Liver (tissue), 9 donors: ENCODE results near the gene CCDC30. TPM values are rescaled to one million over a fixed set of nuclear protein-coding genes. Genes with fewer than 3 reads are reported as not detected.

Experiments used
- DNase-seq: peaks from one replicate; pipeline ENCODE4 v3.0.0-alpha.2; 2017; ENCODE audit warnings: low spot score
- H3K27ac ChIP-seq, 2 donors: one replicate each; pipeline ENCODE4 v1.7.0; 2013; ENCODE audit warnings: inconsistent platforms in 2 of 2, low read length in 2 of 2, control low read depth in 1 of 2, low read depth in 1 of 2, mild to moderate bottlenecking in 1 of 2
- H3K27me3 ChIP-seq, 4 donors: one replicate each; pipeline versions ENCODE4 v1.6.1 to v1.7.0; 2013; ENCODE audit warnings: low read length in 3 of 4, inconsistent platforms in 1 of 4, mild to moderate bottlenecking in 1 of 4, moderate library complexity in 1 of 4; ENCODE audit not compliant: control insufficient read depth in 4 of 4, insufficient read depth in 4 of 4
- H3K36me3 ChIP-seq, 4 donors: one replicate each; pipeline versions ENCODE4 v1.6.1 to v1.7.0; 2013; ENCODE audit warnings: low read length in 3 of 4, mild to moderate bottlenecking in 3 of 4, low read depth in 1 of 4, moderate library complexity in 1 of 4; ENCODE audit not compliant: control insufficient read depth in 4 of 4, insufficient read depth in 3 of 4
- H3K4me1 ChIP-seq, 4 donors: one replicate each; pipeline versions ENCODE4 v1.6.1 to v1.7.0; 2013; ENCODE audit warnings: low read length in 3 of 4, mild to moderate bottlenecking in 3 of 4, moderate library complexity in 1 of 4; ENCODE audit not compliant: control insufficient read depth in 4 of 4, insufficient read depth in 4 of 4
- H3K4me3 ChIP-seq, 3 donors: one replicate each; pipeline versions ENCODE4 v1.6.1 to v1.7.0; 2013; ENCODE audit warnings: low read length in 3 of 3, control low read depth in 1 of 3, low read depth in 1 of 3, mild to moderate bottlenecking in 1 of 3
- H3K9ac ChIP-seq, 2 donors: one replicate each; pipeline ENCODE4 v1.7.0; 2013; ENCODE audit warnings: low read length in 2 of 2, mild to moderate bottlenecking in 2 of 2, moderate library complexity in 2 of 2, control low read depth in 1 of 2, low read depth in 1 of 2
- H3K9me3 ChIP-seq, 4 donors: one replicate each; pipeline versions ENCODE4 v1.6.1 to v1.7.0; 2013; ENCODE audit warnings: low read length in 3 of 4; ENCODE audit not compliant: control insufficient read depth in 4 of 4
- ATF3 ChIP-seq: IDR thresholded peaks from 2 replicates; pipeline ENCODE4 v1.6.1; 2016; ENCODE audit warnings: antibody characterized with exemption
- CTCF ChIP-seq: fragments of 150-350 bp; IDR thresholded peaks from 2 replicates; pipeline ENCODE4 v1.5.1; 2017; ENCODE audit warnings: improper control_type of control experiment, low read depth, low read length; ENCODE audit not compliant: missing input control
- EGR1 ChIP-seq, 2 donors: IDR thresholded peaks; 2 replicates each; pipeline ENCODE4 v1.6.1; 2016 to 2018; ENCODE audit warnings: antibody characterized with exemption in 2 of 2, low read depth in 2 of 2
- FOXA1 ChIP-seq: IDR thresholded peaks from 2 replicates; pipeline ENCODE4 v1.6.1; 2016; ENCODE audit warnings: antibody characterized with exemption
- FOXA2 ChIP-seq: IDR thresholded peaks from 2 replicates; pipeline ENCODE4 v1.6.1; 2016; ENCODE audit warnings: antibody characterized with exemption
- GABPA ChIP-seq, 2 donors: IDR thresholded peaks in 1 of 2; conservative IDR thresholded peaks in 1 of 2; 2 replicates each; pipeline ENCODE4 v1.6.1; 2016; ENCODE audit warnings: antibody characterized with exemption in 2 of 2, mild to moderate bottlenecking in 1 of 2, moderate library complexity in 1 of 2
- HNF4A ChIP-seq, 2 donors: conservative IDR thresholded peaks; 2 replicates each; pipeline ENCODE4 v1.6.1; 2016; ENCODE audit warnings: antibody characterized with exemption in 2 of 2, mild to moderate bottlenecking in 2 of 2
- HNF4G ChIP-seq: IDR thresholded peaks from 2 replicates; pipeline ENCODE4 v1.6.1; 2016; ENCODE audit warnings: antibody characterized with exemption
- JUND ChIP-seq, 2 donors: IDR thresholded peaks; 2 replicates each; pipeline ENCODE4 v1.6.1; 2016; ENCODE audit warnings: antibody characterized with exemption in 2 of 2
- MAX ChIP-seq: IDR thresholded peaks from 2 replicates; pipeline ENCODE4 v1.6.1; 2016; ENCODE audit warnings: antibody characterized with exemption
- NR2F2 ChIP-seq: IDR thresholded peaks from 2 replicates; pipeline ENCODE4 v1.6.1; 2016; ENCODE audit warnings: antibody characterized with exemption
- RAD21 ChIP-seq, 2 donors: IDR thresholded peaks; 2 replicates each; pipeline ENCODE4 v1.6.1; 2016; ENCODE audit warnings: antibody characterized with exemption in 2 of 2, mild to moderate bottlenecking in 2 of 2
- REST ChIP-seq: IDR thresholded peaks from 2 replicates; pipeline ENCODE4 v1.6.1; 2016; ENCODE audit warnings: antibody characterized with exemption, mild to moderate bottlenecking
- RXRA ChIP-seq, 2 donors: IDR thresholded peaks; 2 replicates each; pipeline ENCODE4 v1.6.1; 2017 to 2018; ENCODE audit warnings: antibody characterized with exemption in 2 of 2, mild to moderate bottlenecking in 1 of 2
- SP1 ChIP-seq: IDR thresholded peaks from 2 replicates; pipeline ENCODE4 v1.6.1; 2018; ENCODE audit warnings: antibody characterized with exemption, mild to moderate bottlenecking
- TAF1 ChIP-seq: conservative IDR thresholded peaks from 2 replicates; pipeline ENCODE4 v1.6.1; 2016; ENCODE audit warnings: antibody characterized with exemption, mild to moderate bottlenecking
- YY1 ChIP-seq: IDR thresholded peaks from 2 replicates; pipeline ENCODE4 v1.6.1; 2016; ENCODE audit warnings: antibody characterized with exemption, mild to moderate bottlenecking
- ZBTB33 ChIP-seq: IDR thresholded peaks from 2 replicates; pipeline ENCODE4 v1.6.1; 2016; ENCODE audit warnings: antibody characterized with exemption
- WGBS: extraction: QIAGEN DNeasy Blood & Tissue Kit; methylation state at CpG from one replicate; pipeline ENCODE4 v1.1.7; 2013; 5-methylcytosine and 5-hydroxymethylcytosine counted together
- polyA plus RNA-seq, 2 donors: library from polyadenylated mRNA; stranded (reverse) in 1 of 2; unstranded in 1 of 2; fragments of 200-250 nt in 1 of 2; fragments of >200 nt in 1 of 2; fragmentation: Nextera tagmentation in 1 of 2; extraction: Ambion mirVana in 1 of 2; gene quantifications; one replicate each; pipeline versions ENCODE4 v1.2.1 to v1.2.3, GENCODE V29; 2013 to 2015
- total RNA-seq, 2 donors: library from RNA; depleted of rRNA; stranded (reverse); fragments of >200 nt; gene quantifications; one replicate each; pipeline ENCODE4 v1.2.3, GENCODE V29; 2014
- donor health status: healthy.
- donor health status: healthy.
- donor health status: healthy.
- donor health status: healthy.
- donor health status: healthy.

CCDC30 gene
- total and polyA plus RNA-seq, 4 donors = 0.07 to 2.0 (median 1.3) TPM

- Histone ChIP-seq H3K27me3 (no peaks in the 10 kb centered on the region), H3K36me3 (peaks cover 0 to 12% (median 7%) of the 10 kb centered on the region in 4 donors), H3K27ac (no peak overlapping the region), H3K4me3 (no peak overlapping the region), H3K4me1 (peaks cover 4 to 30% (median 20%) of the 10 kb centered on the region in 4 donors), H3K9ac (no peak overlapping the region), H3K9me3 (no peaks in the 10 kb centered on the region)
- 51% methylated on average over 5 of the region's 5 CpGs for WGBS
- TF ChIP-seq HNF4A (conservative IDR thresholded peaks at IDR 0.05) (peak; percentile 10 to 30), JUND (IDR thresholded peaks at IDR 0.05) (peak in 1 of 2 donors; percentile 20), RXRA (IDR thresholded peaks at IDR 0.05) (peak in 1 of 2 donors; percentile 8), FOXA1 (no peak)
- DNase-seq = no peak
Observed at GRCh38 chr1:42454403-42454802, 8.7 kb upstream of the CCDC30 start.

GRCh38 chr1:42456010-42456753, 6.9 kb upstream of the CCDC30 start, which contains the start of the genes PPCS and ZMYND12:
Gene PPCS (plus strand): TSS chr1:42456543. CDS start chr1:42456566, 23 bp downstream.
Gene ZMYND12 (minus strand): TSS chr1:42456022. CDS start chr1:42455997, 25 bp downstream.
- no peaks in the 10 kb centered on the region for H3K27me3 ChIP-seq
- peaks cover 0 to 26% (median 20%) of the 10 kb centered on the region in 4 donors for H3K36me3 ChIP-seq
- TF ChIP-seq SP1 (peak; percentile 50), HNF4A (conservative IDR thresholded peaks at IDR 0.05) (peak; percentile 51 to 62), ZBTB33 (peak; percentile 48), JUND (IDR thresholded peaks at IDR 0.05) (peak in 1 of 2 donors; percentile 38), GABPA (IDR thresholded peaks at IDR 0.05 in 1 of 2, conservative IDR thresholded peaks at IDR 0.05 in 1 of 2) (no peak), NR2F2 (peak; percentile 55), MAX (peak; percentile 54), HNF4G (no peak), TAF1 (peak; percentile 53), FOXA1 (peak; percentile 1), EGR1 (IDR thresholded peaks at IDR 0.05; ENCODE audit: low read depth in 2 of 2) (peak; percentile 91 to 94), RXRA (IDR thresholded peaks at IDR 0.05) (peak in 1 of 2 donors; percentile 53), RAD21 (IDR thresholded peaks at IDR 0.05) (no peak), YY1 (peak; percentile 88), FOXA2 (no peak), CTCF (peak; percentile 26), ATF3 (no peak), REST (peak; percentile 12)
- peak within 1 kb of the TSS; percentile 96 to 98 for H3K27ac ChIP-seq
- peak; percentile 88 for DNase-seq
- H3K9ac ChIP-seq = peak within 1 kb of the TSS; percentile 76 to 97
- H3K9me3 ChIP-seq = no peaks in the 10 kb centered on the region
- H3K4me1 ChIP-seq = peaks cover 4 to 30% (median 20%) of the 10 kb centered on the region in 4 donors
- WGBS = under 1% methylated on average over 66 of the region's 66 CpGs
- peak within 1 kb of the TSS; percentile 89 to 97 (median 89) for H3K4me3 ChIP-seq
